Iris pigment epithelial cell (primary cell): ENCODE results near the gene YDJC.
"Not testable (repeated sequence)": the region's sequence is repeated elsewhere in the genome, so short reads cannot be mapped to it uniquely, and the experiment has no call there.

Experiments
- DNase-seq: peaks from one replicate; pipeline ENCODE4 v3.0.0-alpha.2; 2011; ENCODE audit warnings: low read depth

The YDJC gene

GRCh38 chr22:21606775-21607174 is 23.0 kb downstream of the YDJC start:
- DNase-seq: no peak

GRCh38 chr22:21605887-21606564 is 23.8 kb downstream of the YDJC start:
- no peak for DNase-seq

GRCh38 chr22:21603973-21604372 is 25.8 kb downstream of the YDJC start:
- no peak for DNase-seq

- DNase-seq: no peak
Measured at GRCh38 chr22:21602579-21602978, 27.2 kb downstream of the YDJC start.

- DNase-seq: no peak
Measured at GRCh38 chr22:21599053-21599893, 30.5 kb downstream of the YDJC start.

GRCh38 chr22:21598302-21598701 is 31.5 kb downstream of the YDJC start:
- DNase-seq: no peak

- DNase-seq: not testable (repeated sequence)
Measured at GRCh38 chr22:21596356-21597135, 33.3 kb downstream of the YDJC start.

GRCh38 chr22:21594865-21595452 is 34.9 kb downstream of the YDJC start:
- peak; percentile 21 for DNase-seq

GRCh38 chr22:21593406-21594232 is 36.2 kb downstream of the YDJC start:
- no peak for DNase-seq

GRCh38 chr22:21592422-21592821 is 37.4 kb downstream of the YDJC start:
- no peak for DNase-seq

- no peak for DNase-seq
Measured at GRCh38 chr22:21591695-21592094, 38.1 kb downstream of the YDJC start.

- no peak for DNase-seq
Measured at GRCh38 chr22:21590809-21591641, 38.8 kb downstream of the YDJC start.

GRCh38 chr22:21589396-21589795 is 40.4 kb downstream of the YDJC start:
- no peak for DNase-seq

- peak; percentile 45 for DNase-seq
Measured at GRCh38 chr22:21587803-21588611, 41.8 kb downstream of the YDJC start.

GRCh38 chr22:21585389-21585788 is 44.4 kb downstream of the YDJC start:
- DNase-seq: no peak

GRCh38 chr22:21582801-21583740 is 46.8 kb downstream of the YDJC start:
- DNase-seq: no peak

GRCh38 chr22:21581009-21581713 is 48.7 kb downstream of the YDJC start:
- DNase-seq: not testable (repeated sequence)

GRCh38 chr22:21580623-21581007 is 49.2 kb downstream of the YDJC start:
- not testable (repeated sequence) for DNase-seq
